Colonic mucosa (tissue), 4 donors: Measurements from ENCODE around the gene UACA. TPM values are rescaled to one million over a fixed set of nuclear protein-coding genes. Genes with fewer than 3 reads are reported as not detected.

Source experiments
- DNase-seq: peaks from one replicate; pipeline ENCODE4 v3.0.0-alpha.2; 2020
- H3K27ac ChIP-seq: fragments of 200-600 bp; one replicate; pipeline ENCODE4 v1.8.0; 2021
- H3K27me3 ChIP-seq: fragments of 200-600 bp; one replicate; pipeline ENCODE4 v1.8.0; 2021
- H3K36me3 ChIP-seq: fragments of 200-600 bp; one replicate; pipeline ENCODE4 v1.8.0; 2021
- H3K4me1 ChIP-seq: fragments of 200-600 bp; one replicate; pipeline ENCODE4 v1.8.0; 2021; ENCODE audit warnings: mild to moderate bottlenecking
- H3K4me3 ChIP-seq: fragments of 200-600 bp; one replicate; pipeline ENCODE4 v1.8.0; 2021
- H3K9ac ChIP-seq, 2 donors: one replicate each; pipeline ENCODE4 v1.7.0; 2013; ENCODE audit warnings: control low read depth in 2 of 2, low read depth in 2 of 2, low read length in 2 of 2
- H3K9me3 ChIP-seq: fragments of 200-600 bp; one replicate; pipeline ENCODE4 v1.8.0; 2021
- intact Hi-C: fragments of 100-400 bp; cut with DNase I; formaldehyde crosslinking; loops from one replicate; pipeline ENCODE4 v1.14.1; 2022
- total RNA-seq, 2 donors: library from RNA; stranded (reverse); fragmentation: NEBNext Ultra II Directional in 1 of 2; extraction: Animal tissue kit (Norgen Biotek cat#: 25700) in 1 of 2; gene quantifications; one replicate each; pipeline ENCODE4 v1.2.1, GENCODE V29; 2021
- TF ChIP-seq, protein P1 (sequence below): fragments of 200-600 bp; IDR thresholded peaks from one replicate; pipeline ENCODE4 v1.8.0; 2022; ENCODE audit warnings: antibody characterized with exemption, mild to moderate bottlenecking
- donor health status: healthy.
- donor health status: DM: no; HTN: no; CAD: no.
- donor health status: DM: no; HTN: no; CAD: no.

The UACA gene
- total RNA-seq, 2 donors from 2014 or later, result 55.4 to 57.3 TPM

GRCh38 chr15:70635895-70636294, 127.5 kb downstream of the UACA start:
- no peaks in the 10 kb centered on the region for H3K27me3 ChIP-seq
- intact Hi-C loops, result no loop called here
- no peak overlapping the region for H3K4me3 ChIP-seq
- no peak for DNase-seq
- H3K4me1 ChIP-seq, result no peaks in the 10 kb centered on the region
- H3K36me3 ChIP-seq, result no peaks in the 10 kb centered on the region
- TF ChIP-seq, protein P1, sequence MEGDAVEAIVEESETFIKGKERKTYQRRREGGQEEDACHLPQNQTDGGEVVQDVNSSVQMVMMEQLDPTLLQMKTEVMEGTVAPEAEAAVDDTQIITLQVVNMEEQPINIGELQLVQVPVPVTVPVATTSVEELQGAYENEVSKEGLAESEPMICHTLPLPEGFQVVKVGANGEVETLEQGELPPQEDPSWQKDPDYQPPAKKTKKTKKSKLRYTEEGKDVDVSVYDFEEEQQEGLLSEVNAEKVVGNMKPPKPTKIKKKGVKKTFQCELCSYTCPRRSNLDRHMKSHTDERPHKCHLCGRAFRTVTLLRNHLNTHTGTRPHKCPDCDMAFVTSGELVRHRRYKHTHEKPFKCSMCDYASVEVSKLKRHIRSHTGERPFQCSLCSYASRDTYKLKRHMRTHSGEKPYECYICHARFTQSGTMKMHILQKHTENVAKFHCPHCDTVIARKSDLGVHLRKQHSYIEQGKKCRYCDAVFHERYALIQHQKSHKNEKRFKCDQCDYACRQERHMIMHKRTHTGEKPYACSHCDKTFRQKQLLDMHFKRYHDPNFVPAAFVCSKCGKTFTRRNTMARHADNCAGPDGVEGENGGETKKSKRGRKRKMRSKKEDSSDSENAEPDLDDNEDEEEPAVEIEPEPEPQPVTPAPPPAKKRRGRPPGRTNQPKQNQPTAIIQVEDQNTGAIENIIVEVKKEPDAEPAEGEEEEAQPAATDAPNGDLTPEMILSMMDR, result no peak
- no peak overlapping the region for H3K27ac ChIP-seq
- H3K9ac ChIP-seq, result no peak overlapping the region
- H3K9me3 ChIP-seq, result no peaks in the 10 kb centered on the region

- H3K27ac ChIP-seq, result no peak overlapping the region
- H3K27me3 ChIP-seq, result no peaks in the 10 kb centered on the region
- TF ChIP-seq, protein P1, result no peak
Measured at GRCh38 chr15:70633991-70634390, 129.4 kb downstream of the UACA start.

DNA sequence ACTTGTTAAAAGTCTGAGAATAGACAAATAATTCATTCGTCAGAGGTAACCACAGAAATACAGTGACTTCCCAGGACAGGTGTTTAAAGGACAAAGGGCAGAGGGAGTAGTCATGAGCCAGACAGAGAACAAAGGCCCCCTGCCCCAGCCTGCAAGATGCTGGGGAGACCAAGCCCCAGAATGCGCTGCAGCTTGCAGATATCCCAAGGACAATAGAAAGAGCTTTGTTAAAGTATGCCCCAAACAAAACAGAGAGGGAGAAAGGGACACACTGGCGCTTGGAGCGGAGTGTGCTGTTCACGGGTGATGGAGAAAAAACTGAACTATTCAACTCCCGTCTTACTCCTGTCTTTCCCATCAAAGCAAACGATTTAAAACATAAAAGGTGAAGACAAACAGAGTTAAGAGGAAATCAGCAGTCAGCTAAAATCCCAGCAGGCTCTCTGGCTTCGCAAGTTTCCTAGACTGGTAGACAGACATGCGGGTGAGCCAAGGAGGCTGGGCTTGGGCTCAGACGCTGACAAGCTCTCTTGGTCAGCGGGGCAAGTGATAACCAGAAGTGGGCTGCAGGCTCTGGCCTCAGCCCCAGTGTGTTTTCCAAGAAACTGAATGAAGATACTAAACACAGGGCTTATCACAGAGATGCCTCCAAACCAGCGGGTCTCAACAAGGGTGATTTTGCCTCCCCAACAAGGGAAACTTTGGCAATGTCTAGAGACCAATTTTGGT, 130.1 kb downstream of the UACA start:
- intact Hi-C loops, result no loop called here
- no peak for DNase-seq
- Histone ChIP-seq H3K9me3 (no peaks in the 10 kb centered on the region), H3K27me3 (no peaks in the 10 kb centered on the region), H3K27ac (no peak overlapping the region), H3K4me3 (no peak overlapping the region), H3K9ac (no peak overlapping the region), H3K4me1 (no peaks in the 10 kb centered on the region), H3K36me3 (no peaks in the 10 kb centered on the region)
- TF ChIP-seq, protein P1, result no peak

More at GRCh38 chr15:70633991-70634390, 129.4 kb downstream of the UACA start:
- intact Hi-C loops, result no loop called here
- Histone ChIP-seq H3K4me3 (no peak overlapping the region), H3K9me3 (no peaks in the 10 kb centered on the region), H3K9ac (no peak overlapping the region), H3K36me3 (no peaks in the 10 kb centered on the region), H3K4me1 (no peaks in the 10 kb centered on the region)
- DNase-seq, result no peak

DNA sequence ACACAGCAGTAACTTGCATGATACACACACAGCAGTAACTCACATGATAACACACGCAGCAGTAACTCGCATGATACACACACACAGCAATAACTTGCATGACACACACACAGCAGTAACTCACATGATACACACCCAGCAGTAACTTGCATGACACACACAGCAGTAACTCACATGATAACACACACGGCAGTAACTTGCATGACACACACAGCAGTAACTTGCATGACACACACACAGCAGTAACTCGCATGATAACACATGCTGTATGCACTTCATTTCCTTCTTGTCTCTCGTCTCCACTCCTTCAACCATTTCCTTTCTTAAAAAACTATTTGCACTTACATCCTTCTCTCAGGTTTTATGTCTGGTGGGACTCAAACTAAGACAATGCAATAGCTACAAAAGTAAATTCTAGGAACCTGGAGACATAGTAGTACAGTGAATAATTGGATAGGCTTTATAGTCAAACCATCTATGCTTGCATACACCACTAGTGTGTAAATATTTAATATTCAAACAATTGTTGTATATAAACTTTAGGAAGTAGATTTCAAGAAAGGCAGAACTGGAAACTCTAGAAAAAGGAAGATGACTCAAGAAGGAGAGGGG, 130.8 kb downstream of the UACA start:
- no peaks in the 10 kb centered on the region for H3K4me1 ChIP-seq
- H3K27ac ChIP-seq, result no peak overlapping the region
- TF ChIP-seq, protein P1, result no peak
- H3K36me3 ChIP-seq, result no peaks in the 10 kb centered on the region
- no peak for DNase-seq
- intact Hi-C loops, result no loop called here
- no peak overlapping the region for H3K9ac ChIP-seq
- no peak overlapping the region for H3K4me3 ChIP-seq
- no peaks in the 10 kb centered on the region for H3K9me3 ChIP-seq
- no peaks in the 10 kb centered on the region for H3K27me3 ChIP-seq

- Histone ChIP-seq H3K4me3 (no peak overlapping the region), H3K27me3 (no peaks in the 10 kb centered on the region), H3K9ac (no peak overlapping the region), H3K9me3 (no peaks in the 10 kb centered on the region), H3K36me3 (no peaks in the 10 kb centered on the region), H3K27ac (no peak overlapping the region), H3K4me1 (no peaks in the 10 kb centered on the region)
- no peak for DNase-seq
- TF ChIP-seq, protein P1, result no peak
- intact Hi-C loops, result no loop called here
Measured at GRCh38 chr15:70632079-70632478, 131.3 kb downstream of the UACA start.
